HCT116 (cell line): ENCODE data around the gene ZNF536. TPM values are rescaled to one million over a fixed set of nuclear protein-coding genes. Genes with fewer than 3 reads are reported as not detected.

ENCODE experiments used
- ATAC-seq: fragments of 200-7000 bp; cut with Tn5 transposase; 2 replicates; pipeline ENCODE4 v1.9.1; 2020; ENCODE audit warnings: mild to moderate bottlenecking, moderate library complexity
- BruUV-seq: library from RNA; stranded (reverse); fragments of 400-500 nt; replicated peaks from 2 replicates; lab custom pipeline; 2021; lab: Mats Ljungman, UMichigan
- CTCF ChIA-PET: fragments of 300-600 bp; sonication (Branson Sonifier 250); formaldehyde crosslinking; loops from one replicate; lab custom pipeline; 2021; ENCODE audit warnings: antibody characterized with exemption; lab: Charles Lee
- POLR2A ChIA-PET: fragments of 300-600, 350-600 bp; sonication (Branson Sonifier 250); formaldehyde crosslinking; loops from one replicate; lab custom pipeline; 2021; ENCODE audit warnings: antibody characterized with exemption; lab: Charles Lee
- RAD21 ChIA-PET, 2 experiments: fragments of 300-600 bp; sonication (Branson Sonifier 250); formaldehyde crosslinking; loops; one replicate each; lab custom pipeline; 2023; ENCODE audit warnings: low total read pairs in 2 of 2; ENCODE audit not compliant: uncharacterized antibody in 2 of 2, unreplicated experiment in 2 of 2, low non-redundant PET in 1 of 2; lab: Charles Lee
- DNase-seq: peaks from one replicate; pipeline ENCODE4 v3.0.0-alpha.2; 2010; ENCODE audit warnings: low read depth, low spot score
- H2AFZ ChIP-seq: fragments of 200-600 bp; shearing (Covaris generic), sonication (generic); 2 replicates; pipeline ENCODE4 v1.6.1; 2017; ENCODE audit warnings: low read depth, mixed run types, mixed read lengths, antibody characterized with exemption, low read length; ENCODE audit not compliant: poor library complexity, severe bottlenecking
- H3K27ac ChIP-seq: 2 replicates; pipeline ENCODE4 v1.5.1; 2012; ENCODE audit warnings: low read depth, low read length
- H3K27me3 ChIP-seq: fragments of 200-600 bp; sonication (generic); 2 replicates; pipeline ENCODE4 v1.6.1; 2016; ENCODE audit warnings: mixed run types, low read length, mixed read lengths; ENCODE audit not compliant: insufficient read depth
- H3K36me3 ChIP-seq, 2 experiments: fragments of 200-500 bp in 1 of 2; fragments of 200-600 bp in 1 of 2; sonication (Bioruptor generic) in 1 of 2; sonication (generic) in 1 of 2; 2 replicates each; pipeline versions ENCODE4 v1.5.1 to v1.6.1; 2014 to 2016; ENCODE audit warnings: low read length in 2 of 2, inconsistent platforms in 1 of 2, mixed read lengths in 1 of 2, mixed run types in 1 of 2; ENCODE audit not compliant: insufficient read depth in 2 of 2, control insufficient read depth in 1 of 2
- H3K4me1 ChIP-seq, 2 experiments: fragments of 200-600 bp in 1 of 2; sonication (generic) in 1 of 2; 2 replicates each; pipeline versions ENCODE4 v1.5.1 to v1.6.1; 2012 to 2017; ENCODE audit warnings: low read length in 2 of 2, inconsistent platforms in 1 of 2, mild to moderate bottlenecking in 1 of 2, mixed read lengths in 1 of 2, mixed run types in 1 of 2, moderate library complexity in 1 of 2; ENCODE audit not compliant: insufficient read depth in 2 of 2, control insufficient read depth in 1 of 2
- H3K4me2 ChIP-seq: fragments of 200-600 bp; sonication (generic); 2 replicates; pipeline ENCODE4 v1.6.1; 2017; ENCODE audit warnings: mixed run types, low read length, mixed read lengths
- H3K4me3 ChIP-seq, 2 experiments: fragments of 200-600 bp in 1 of 2; sonication (generic) in 1 of 2; replicated peaks in 1 of 2; 2 replicates each; pipeline ENCODE4 v1.5.1; 2011 to 2016; ENCODE audit warnings: low read length in 2 of 2, control low read depth in 1 of 2, low read depth in 1 of 2, mild to moderate bottlenecking in 1 of 2, mixed read lengths in 1 of 2, mixed run types in 1 of 2
- H3K79me2 ChIP-seq: fragments of 200-600 bp; sonication (generic); 2 replicates; pipeline ENCODE4 v1.6.1; 2017; ENCODE audit warnings: mild to moderate bottlenecking, mixed run types, low read length, moderate library complexity, mixed read lengths; ENCODE audit not compliant: insufficient read depth
- H3K9ac ChIP-seq: fragments of 200-600 bp; sonication (generic); 2 replicates; pipeline ENCODE4 v1.6.1; 2016; ENCODE audit warnings: low read length, mixed read lengths
- H3K9me2 ChIP-seq: fragments of 200-600 bp; sonication (generic), shearing (Covaris generic); 2 replicates; pipeline ENCODE4 v1.6.1; 2017; ENCODE audit warnings: mixed run types, mild to moderate bottlenecking, moderate library complexity; ENCODE audit not compliant: insufficient read depth
- H3K9me3 ChIP-seq, 2 experiments: fragments of 200-500 bp in 1 of 2; fragments of 200-600 bp in 1 of 2; sonication (Bioruptor generic) in 1 of 2; sonication (generic) in 1 of 2; 2 replicates each; pipeline ENCODE4 v1.6.1; 2014 to 2017; ENCODE audit warnings: low read length in 2 of 2, mixed read lengths in 2 of 2, inconsistent platforms in 1 of 2, low read depth in 1 of 2, mild to moderate bottlenecking in 1 of 2, mixed run types in 1 of 2, moderate library complexity in 1 of 2; ENCODE audit not compliant: control insufficient read depth in 1 of 2, insufficient read depth in 1 of 2
- H4K20me1 ChIP-seq: fragments of 200-600 bp; sonication (generic), shearing (Covaris generic); 2 replicates; pipeline ENCODE4 v1.6.1; 2017; ENCODE audit warnings: mixed run types, mild to moderate bottlenecking, moderate library complexity; ENCODE audit not compliant: insufficient read depth
- CTCF ChIP-seq, 3 experiments: fragments of 200-600 bp in 1 of 3; sonication (generic) in 1 of 3; IDR thresholded peaks in 2 of 3; conservative IDR thresholded peaks in 1 of 3; 2 replicates each; pipeline ENCODE4 v1.5.1; 2012 to 2017; ENCODE audit warnings: low read depth in 2 of 3, low read length in 2 of 3, antibody characterized with exemption in 1 of 3, borderline replicate concordance in 1 of 3, control low read depth in 1 of 3, mild to moderate bottlenecking in 1 of 3, mixed read lengths in 1 of 3, mixed run types in 1 of 3, moderate library complexity in 1 of 3; ENCODE audit not compliant: insufficient read depth in 1 of 3
- RAD21 ChIP-seq: IDR thresholded peaks from 2 replicates; pipeline ENCODE4 v1.6.1; 2012; ENCODE audit warnings: low read depth, mild to moderate bottlenecking
- SRF ChIP-seq: IDR thresholded peaks from 2 replicates; pipeline ENCODE4 v1.6.1; 2012; ENCODE audit warnings: low read depth
- YY1 ChIP-seq: IDR thresholded peaks from 2 replicates; pipeline ENCODE4 v1.6.1; 2011; ENCODE audit warnings: low read length, low read depth, moderate library complexity, mild to moderate bottlenecking; ENCODE audit not compliant: insufficient replicate concordance; ENCODE audit errors: extremely low read depth
- intact Hi-C: fragments of 100-400 bp; cut with micrococcal nuclease; formaldehyde crosslinking; loops from 2 replicates; pipeline ENCODE4 v1.10.0; 2022
- total RNA-seq: library from RNA; stranded (reverse); gene quantifications from one replicate; pipeline ENCODE4 v1.2.1, GENCODE V29; 2021; ENCODE audit not compliant: unreplicated experiment
- TF ChIP-seq, protein P1 (sequence below): IDR thresholded peaks from 2 replicates; pipeline ENCODE4 v1.6.1; 2012; ENCODE audit warnings: low read depth

ZNF536 gene
- total RNA-seq, 1 experiment from 2014 or later, result not detected

DNA sequence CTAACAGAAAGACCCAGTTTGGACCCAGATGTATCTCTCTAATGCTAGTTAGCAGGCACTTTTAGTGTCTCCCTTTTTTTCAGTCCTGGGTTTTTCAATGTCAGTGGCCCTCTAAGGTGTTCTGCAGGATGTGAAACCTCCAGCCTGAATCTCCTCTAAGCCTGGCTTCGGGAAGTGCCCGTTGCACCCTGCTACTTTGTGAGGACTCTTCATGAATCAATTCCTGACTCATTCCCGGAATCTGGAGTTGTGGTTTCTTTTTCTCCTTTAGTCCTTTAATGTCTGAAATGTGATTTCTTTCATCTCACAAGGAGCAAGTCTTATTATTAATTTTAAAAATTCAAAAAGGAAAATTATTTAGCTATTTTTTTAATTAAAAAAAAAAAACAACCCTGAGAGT is 116.0 kb downstream of the ZNF536 start:
- no peak for ATAC-seq

More for the DNA sequence above, 116.0 kb downstream of the ZNF536 start:
- Histone ChIP-seq H3K79me2 (no peaks in the 10 kb centered on the region), H3K4me3 (no peak overlapping the region), H4K20me1 (no peaks in the 10 kb centered on the region), H3K27me3 (peaks cover 45% of the 10 kb centered on the region), H2AFZ (no peak overlapping the region), H3K9me2 (no peaks in the 10 kb centered on the region), H3K9me3 (peaks cover 0 to 2% of the 10 kb centered on the region in 2 experiments; a peak in 1 of 4 replicates), H3K36me3 (no peaks in the 10 kb centered on the region), H3K4me2 (no peak overlapping the region), H3K27ac (no peak overlapping the region), H3K4me1 (no peaks in the 10 kb centered on the region), H3K9ac (no peak overlapping the region)
- POLR2A ChIA-PET, result no interaction called here
- no TSS peak for BruUV-seq
- TF ChIP-seq YY1 (no peak), RAD21 (no peak), SRF (no peak), CTCF (IDR thresholded peaks at IDR 0.05 in 2 of 3, conservative IDR thresholded peaks at IDR 0.05 in 1 of 3; ENCODE audit: borderline replicate concordance in 1 of 3, insufficient read depth in 1 of 3, low read depth in 2 of 3, low read length in 2 of 3) (no peak)
- TF ChIP-seq, protein P1, sequence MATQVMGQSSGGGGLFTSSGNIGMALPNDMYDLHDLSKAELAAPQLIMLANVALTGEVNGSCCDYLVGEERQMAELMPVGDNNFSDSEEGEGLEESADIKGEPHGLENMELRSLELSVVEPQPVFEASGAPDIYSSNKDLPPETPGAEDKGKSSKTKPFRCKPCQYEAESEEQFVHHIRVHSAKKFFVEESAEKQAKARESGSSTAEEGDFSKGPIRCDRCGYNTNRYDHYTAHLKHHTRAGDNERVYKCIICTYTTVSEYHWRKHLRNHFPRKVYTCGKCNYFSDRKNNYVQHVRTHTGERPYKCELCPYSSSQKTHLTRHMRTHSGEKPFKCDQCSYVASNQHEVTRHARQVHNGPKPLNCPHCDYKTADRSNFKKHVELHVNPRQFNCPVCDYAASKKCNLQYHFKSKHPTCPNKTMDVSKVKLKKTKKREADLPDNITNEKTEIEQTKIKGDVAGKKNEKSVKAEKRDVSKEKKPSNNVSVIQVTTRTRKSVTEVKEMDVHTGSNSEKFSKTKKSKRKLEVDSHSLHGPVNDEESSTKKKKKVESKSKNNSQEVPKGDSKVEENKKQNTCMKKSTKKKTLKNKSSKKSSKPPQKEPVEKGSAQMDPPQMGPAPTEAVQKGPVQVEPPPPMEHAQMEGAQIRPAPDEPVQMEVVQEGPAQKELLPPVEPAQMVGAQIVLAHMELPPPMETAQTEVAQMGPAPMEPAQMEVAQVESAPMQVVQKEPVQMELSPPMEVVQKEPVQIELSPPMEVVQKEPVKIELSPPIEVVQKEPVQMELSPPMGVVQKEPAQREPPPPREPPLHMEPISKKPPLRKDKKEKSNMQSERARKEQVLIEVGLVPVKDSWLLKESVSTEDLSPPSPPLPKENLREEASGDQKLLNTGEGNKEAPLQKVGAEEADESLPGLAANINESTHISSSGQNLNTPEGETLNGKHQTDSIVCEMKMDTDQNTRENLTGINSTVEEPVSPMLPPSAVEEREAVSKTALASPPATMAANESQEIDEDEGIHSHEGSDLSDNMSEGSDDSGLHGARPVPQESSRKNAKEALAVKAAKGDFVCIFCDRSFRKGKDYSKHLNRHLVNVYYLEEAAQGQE, result no peak
- intact Hi-C loops, result no loop called here
- CTCF ChIA-PET, result no interaction called here
- RAD21 ChIA-PET, result no interaction called here
- DNase-seq, result no peak
